Progenitor cell of endocrine pancreas (in vitro differentiated cells): ENCODE data around the gene C9orf72. TPM values are rescaled to one million over a fixed set of nuclear protein-coding genes. Genes with fewer than 3 reads are reported as not detected.

Experiments used
- DNase-seq: peaks from one replicate; pipeline ENCODE4 v3.0.0; 2021; ENCODE audit warnings: low spot score; ENCODE audit not compliant: unreplicated experiment
- H3K27ac Mint-ChIP-seq: 2 replicates; pipeline ENCODE4 v1.8.0; 2021; ENCODE audit warnings: mild to moderate bottlenecking, moderate library complexity, mixed read lengths
- H3K27me3 Mint-ChIP-seq: 2 replicates; pipeline ENCODE4 v1.8.0; 2021; ENCODE audit warnings: mixed read lengths
- H3K36me3 Mint-ChIP-seq: 2 replicates; pipeline ENCODE4 v1.8.0; 2022; ENCODE audit warnings: mixed read lengths; ENCODE audit not compliant: insufficient read depth
- H3K4me1 Mint-ChIP-seq: 2 replicates; pipeline ENCODE4 v1.8.0; 2021; ENCODE audit warnings: low read depth, mixed read lengths
- H3K4me3 Mint-ChIP-seq: 2 replicates; pipeline ENCODE4 v1.8.0; 2021; ENCODE audit warnings: low read depth, mild to moderate bottlenecking, moderate library complexity, mixed read lengths
- H3K9me3 Mint-ChIP-seq: 2 replicates; pipeline ENCODE4 v1.8.0; 2021; ENCODE audit warnings: low read depth, mixed read lengths
- total RNA-seq: library from RNA; stranded (reverse); gene quantifications from 2 replicates; pipeline ENCODE4 v1.2.1, GENCODE V29; 2021
- TF ChIP-seq, protein P1 (sequence below): fragments of 200-600 bp; sonication (generic); IDR thresholded peaks from one replicate; pipeline ENCODE4 v1.5.0; 2021; ENCODE audit warnings: antibody characterized with exemption, mild to moderate bottlenecking; ENCODE audit not compliant: unreplicated experiment

Gene C9orf72
- total RNA-seq, 1 donor from 2014 or later, result 18.6 TPM

DNA sequence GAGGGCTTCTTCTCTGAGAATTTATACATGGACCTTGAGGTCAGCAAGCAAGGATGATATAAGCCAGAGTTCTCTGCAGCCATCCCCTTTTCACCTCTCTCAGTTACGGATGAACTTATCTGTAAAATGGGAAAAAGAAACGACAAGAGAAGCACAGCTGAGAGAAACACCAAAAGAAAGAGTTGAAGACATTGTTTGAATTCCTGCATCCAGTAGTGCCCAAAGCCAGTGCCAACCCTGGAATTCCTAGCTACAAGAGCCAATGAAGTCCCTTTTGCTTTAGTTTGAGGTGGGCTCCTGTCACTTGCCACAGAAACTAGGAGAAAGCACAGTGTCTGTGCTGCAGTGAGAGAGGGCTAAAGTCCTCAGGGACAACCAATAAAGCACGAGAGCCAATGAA is 37.1 kb downstream of the C9orf72 start:
- Mint-ChIP-seq H3K4me1 (peaks cover 4% of the 10 kb centered on the region), H3K36me3 (no peaks in the 10 kb centered on the region), H3K27ac (no peak overlapping the region), H3K27me3 (no peaks in the 10 kb centered on the region), H3K9me3 (no peaks in the 10 kb centered on the region), H3K4me3 (no peak overlapping the region)
- TF ChIP-seq, protein P1, sequence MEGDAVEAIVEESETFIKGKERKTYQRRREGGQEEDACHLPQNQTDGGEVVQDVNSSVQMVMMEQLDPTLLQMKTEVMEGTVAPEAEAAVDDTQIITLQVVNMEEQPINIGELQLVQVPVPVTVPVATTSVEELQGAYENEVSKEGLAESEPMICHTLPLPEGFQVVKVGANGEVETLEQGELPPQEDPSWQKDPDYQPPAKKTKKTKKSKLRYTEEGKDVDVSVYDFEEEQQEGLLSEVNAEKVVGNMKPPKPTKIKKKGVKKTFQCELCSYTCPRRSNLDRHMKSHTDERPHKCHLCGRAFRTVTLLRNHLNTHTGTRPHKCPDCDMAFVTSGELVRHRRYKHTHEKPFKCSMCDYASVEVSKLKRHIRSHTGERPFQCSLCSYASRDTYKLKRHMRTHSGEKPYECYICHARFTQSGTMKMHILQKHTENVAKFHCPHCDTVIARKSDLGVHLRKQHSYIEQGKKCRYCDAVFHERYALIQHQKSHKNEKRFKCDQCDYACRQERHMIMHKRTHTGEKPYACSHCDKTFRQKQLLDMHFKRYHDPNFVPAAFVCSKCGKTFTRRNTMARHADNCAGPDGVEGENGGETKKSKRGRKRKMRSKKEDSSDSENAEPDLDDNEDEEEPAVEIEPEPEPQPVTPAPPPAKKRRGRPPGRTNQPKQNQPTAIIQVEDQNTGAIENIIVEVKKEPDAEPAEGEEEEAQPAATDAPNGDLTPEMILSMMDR, result no peak
- DNase-seq, result no peak

DNA sequence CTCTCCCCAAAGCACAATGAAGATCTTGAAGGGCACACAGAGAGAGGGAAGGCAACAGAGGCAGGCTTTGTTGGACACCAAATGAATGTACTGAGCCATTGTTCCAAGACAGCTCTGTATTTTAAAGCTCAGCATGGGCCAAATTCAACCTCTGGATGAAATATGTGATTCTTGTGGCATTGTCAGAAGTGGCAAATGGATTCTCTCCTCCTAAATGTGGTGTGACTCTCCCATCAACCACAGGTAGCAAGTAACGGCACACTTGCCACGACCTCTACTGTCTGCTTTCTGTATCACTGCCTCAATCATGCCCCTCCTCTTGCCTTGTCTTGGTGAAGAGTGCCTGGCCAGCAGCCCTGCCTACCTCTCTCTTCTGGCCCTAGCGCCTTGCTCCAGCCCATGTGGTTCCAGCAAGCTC is 37.6 kb downstream of the C9orf72 start:
- H3K4me1 Mint-ChIP-seq, result peaks cover 4% of the 10 kb centered on the region
- no peak overlapping the region for H3K4me3 Mint-ChIP-seq
- H3K9me3 Mint-ChIP-seq, result no peaks in the 10 kb centered on the region

DNA sequence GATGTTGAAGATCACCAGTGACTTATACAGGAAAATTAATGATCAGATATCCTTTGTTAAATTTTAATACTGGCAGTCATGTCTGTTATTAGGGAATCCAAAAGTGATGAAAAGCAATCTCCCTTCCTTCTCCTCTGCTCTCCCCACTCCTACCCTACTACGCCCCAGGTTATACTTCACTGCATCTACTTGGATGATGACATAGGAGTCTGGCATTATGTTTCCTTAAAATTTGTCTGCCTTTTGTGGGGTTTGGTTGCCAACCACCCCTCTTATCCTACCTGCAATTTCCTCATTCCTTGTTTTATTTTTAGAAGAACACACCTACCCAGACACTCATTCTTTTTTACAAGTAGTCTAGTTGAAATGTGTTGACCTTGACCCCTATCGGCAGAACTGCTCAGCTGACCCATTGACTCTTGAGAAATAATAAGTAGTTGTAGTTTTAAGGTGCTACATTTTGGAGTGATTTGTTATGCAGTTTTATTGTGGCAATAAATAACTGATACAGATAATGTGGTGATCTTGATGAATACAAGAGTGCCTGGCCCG is 38.5 kb downstream of the C9orf72 start:
- no peak for DNase-seq
- H3K9me3 Mint-ChIP-seq, result no peaks in the 10 kb centered on the region
- no peaks in the 10 kb centered on the region for H3K27me3 Mint-ChIP-seq
- H3K4me3 Mint-ChIP-seq, result no peak overlapping the region
- TF ChIP-seq, protein P1, result no peak
- peaks cover 5% of the 10 kb centered on the region for H3K4me1 Mint-ChIP-seq
- no peaks in the 10 kb centered on the region for H3K36me3 Mint-ChIP-seq
- H3K27ac Mint-ChIP-seq, result no peak overlapping the region

More for the DNA sequence above, 37.6 kb downstream of the C9orf72 start:
- TF ChIP-seq, protein P1, result no peak
- Mint-ChIP-seq H3K27ac (no peak overlapping the region), H3K27me3 (no peaks in the 10 kb centered on the region), H3K36me3 (no peaks in the 10 kb centered on the region)
- no peak for DNase-seq

DNA sequence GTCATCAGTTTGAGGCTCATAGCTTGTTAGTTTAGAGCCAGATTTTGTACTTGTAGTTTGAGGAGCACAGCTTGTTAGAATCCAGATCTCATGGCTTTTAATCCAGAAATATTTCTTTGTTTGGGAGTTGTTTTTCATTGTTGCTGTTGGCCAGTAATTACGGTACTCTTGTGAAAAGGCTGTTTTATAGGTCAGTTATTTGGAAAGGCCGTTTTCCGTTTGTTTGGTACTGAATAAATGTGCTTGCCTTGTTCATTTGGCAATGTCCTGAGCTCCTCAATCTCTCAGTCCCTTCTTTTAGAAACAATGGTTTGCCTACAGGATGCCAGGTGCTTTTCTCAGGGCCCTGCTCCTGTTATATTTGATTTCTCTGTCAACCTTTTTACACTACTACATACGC is 39.1 kb downstream of the C9orf72 start:
- no peak for DNase-seq
- Mint-ChIP-seq H3K4me1 (peaks cover 6% of the 10 kb centered on the region), H3K36me3 (no peaks in the 10 kb centered on the region), H3K27me3 (no peaks in the 10 kb centered on the region), H3K9me3 (no peaks in the 10 kb centered on the region), H3K4me3 (no peak overlapping the region), H3K27ac (no peak overlapping the region)
- TF ChIP-seq, protein P1, result no peak

DNA sequence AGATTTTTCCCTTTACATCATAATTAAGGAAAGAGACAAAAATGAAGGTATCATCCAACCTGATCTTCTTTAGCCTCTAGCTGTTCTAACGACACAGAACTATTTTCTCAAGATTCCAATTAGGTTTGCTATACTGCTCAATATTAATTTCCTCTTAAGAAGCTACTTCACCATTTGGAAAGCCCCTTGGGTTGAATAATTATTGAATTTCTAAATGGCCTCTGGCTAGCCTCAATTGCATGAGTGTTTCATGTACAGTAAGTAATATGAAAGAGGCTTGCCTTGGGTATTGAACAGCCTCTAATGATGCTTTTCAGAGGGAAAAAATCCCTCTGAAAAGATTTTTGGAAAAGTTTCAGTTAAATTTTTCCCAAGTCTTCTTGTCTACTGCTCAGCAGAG is 40.0 kb downstream of the C9orf72 start:
- Mint-ChIP-seq H3K9me3 (no peaks in the 10 kb centered on the region), H3K27me3 (no peaks in the 10 kb centered on the region), H3K27ac (no peak overlapping the region), H3K36me3 (no peaks in the 10 kb centered on the region), H3K4me3 (no peak overlapping the region), H3K4me1 (peaks cover 6% of the 10 kb centered on the region)
- no peak for DNase-seq
- TF ChIP-seq, protein P1, result no peak
